Nephron progenitor cell (in vitro differentiated cells): Measurements from ENCODE around the gene F8.

ENCODE experiments used
- DNase-seq: peaks from one replicate; pipeline ENCODE4 v3.0.0; 2021
- H3K27ac Mint-ChIP-seq: 2 replicates; pipeline ENCODE4 v1.8.0; 2021; ENCODE audit warnings: mild to moderate bottlenecking, moderate library complexity, mixed read lengths
- H3K27me3 Mint-ChIP-seq: 2 replicates; pipeline ENCODE4 v1.8.0; 2021; ENCODE audit warnings: mild to moderate bottlenecking, low read depth, mixed read lengths; ENCODE audit not compliant: poor library complexity
- H3K36me3 Mint-ChIP-seq: 2 replicates; pipeline ENCODE4 v1.8.0; 2021; ENCODE audit warnings: low read depth, mixed read lengths
- H3K4me1 Mint-ChIP-seq: 2 replicates; pipeline ENCODE4 v1.8.0; 2021; ENCODE audit warnings: mixed read lengths
- H3K4me3 Mint-ChIP-seq: 2 replicates; pipeline ENCODE4 v1.8.0; 2021; ENCODE audit warnings: mild to moderate bottlenecking, moderate library complexity, mixed read lengths
- H3K9me3 Mint-ChIP-seq: 2 replicates; pipeline ENCODE4 v1.8.0; 2021; ENCODE audit warnings: mild to moderate bottlenecking, moderate library complexity, mixed read lengths
- TF ChIP-seq, protein P1 (sequence below): fragments of 200-600 bp; sonication (generic); IDR thresholded peaks from 2 replicates; pipeline ENCODE4 v1.5.0; 2021; ENCODE audit warnings: antibody characterized with exemption

F8 gene

DNA sequence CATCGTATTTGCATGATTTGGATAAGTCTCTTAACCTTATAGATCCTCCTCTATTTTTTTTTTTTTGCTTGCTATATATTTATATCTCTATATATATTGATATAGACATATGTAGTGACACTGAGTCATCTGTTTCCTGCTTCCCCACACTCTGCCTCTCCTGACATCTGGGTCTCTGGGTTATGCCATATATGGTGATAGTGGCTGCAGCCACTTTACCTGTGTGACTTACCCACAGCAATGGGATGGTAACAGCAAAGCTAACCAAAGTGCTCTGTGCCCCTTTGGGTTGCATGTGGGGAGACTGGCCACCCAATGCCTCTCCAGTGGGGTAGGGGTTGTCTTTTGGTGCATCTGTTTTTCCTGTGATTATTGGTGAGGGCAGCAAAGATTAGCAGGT lies 33.9 kb upstream of the F8 start:
- H3K36me3 Mint-ChIP-seq, result peaks cover 8% of the 10 kb centered on the region
- TF ChIP-seq, protein P1, sequence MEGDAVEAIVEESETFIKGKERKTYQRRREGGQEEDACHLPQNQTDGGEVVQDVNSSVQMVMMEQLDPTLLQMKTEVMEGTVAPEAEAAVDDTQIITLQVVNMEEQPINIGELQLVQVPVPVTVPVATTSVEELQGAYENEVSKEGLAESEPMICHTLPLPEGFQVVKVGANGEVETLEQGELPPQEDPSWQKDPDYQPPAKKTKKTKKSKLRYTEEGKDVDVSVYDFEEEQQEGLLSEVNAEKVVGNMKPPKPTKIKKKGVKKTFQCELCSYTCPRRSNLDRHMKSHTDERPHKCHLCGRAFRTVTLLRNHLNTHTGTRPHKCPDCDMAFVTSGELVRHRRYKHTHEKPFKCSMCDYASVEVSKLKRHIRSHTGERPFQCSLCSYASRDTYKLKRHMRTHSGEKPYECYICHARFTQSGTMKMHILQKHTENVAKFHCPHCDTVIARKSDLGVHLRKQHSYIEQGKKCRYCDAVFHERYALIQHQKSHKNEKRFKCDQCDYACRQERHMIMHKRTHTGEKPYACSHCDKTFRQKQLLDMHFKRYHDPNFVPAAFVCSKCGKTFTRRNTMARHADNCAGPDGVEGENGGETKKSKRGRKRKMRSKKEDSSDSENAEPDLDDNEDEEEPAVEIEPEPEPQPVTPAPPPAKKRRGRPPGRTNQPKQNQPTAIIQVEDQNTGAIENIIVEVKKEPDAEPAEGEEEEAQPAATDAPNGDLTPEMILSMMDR, result no peak
- no peaks in the 10 kb centered on the region for H3K27me3 Mint-ChIP-seq
- H3K9me3 Mint-ChIP-seq, result peaks cover 13% of the 10 kb centered on the region
- H3K4me1 Mint-ChIP-seq, result peaks cover 8% of the 10 kb centered on the region
- no peak for DNase-seq
- H3K4me3 Mint-ChIP-seq, result no peak overlapping the region
- H3K27ac Mint-ChIP-seq, result no peak overlapping the region

DNA sequence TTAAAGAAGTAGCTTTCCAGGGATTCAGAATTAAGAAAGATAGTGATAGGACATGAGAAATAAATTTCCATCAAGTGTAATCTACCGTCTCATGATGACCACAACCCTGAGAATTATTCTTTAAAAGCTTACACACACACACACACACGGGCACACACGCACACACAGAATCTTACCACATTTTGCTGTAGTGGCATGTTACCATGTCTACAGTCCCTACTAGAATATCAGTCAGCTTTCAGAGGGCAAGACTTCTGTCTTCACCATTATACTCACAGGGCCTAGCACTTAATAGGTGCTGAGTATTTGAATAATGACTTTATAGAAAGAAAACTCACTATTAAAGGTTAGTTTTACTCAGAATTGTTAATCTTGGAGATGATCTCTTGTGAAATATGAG lies 33.0 kb upstream of the F8 start:
- H3K36me3 Mint-ChIP-seq, result peaks cover 8% of the 10 kb centered on the region
- no peak overlapping the region for H3K4me3 Mint-ChIP-seq
- peaks cover 8% of the 10 kb centered on the region for H3K4me1 Mint-ChIP-seq
- H3K27ac Mint-ChIP-seq, result no peak overlapping the region
- DNase-seq, result no peak
- TF ChIP-seq, protein P1, result no peak
- no peaks in the 10 kb centered on the region for H3K27me3 Mint-ChIP-seq
- peaks cover 16% of the 10 kb centered on the region for H3K9me3 Mint-ChIP-seq

DNA sequence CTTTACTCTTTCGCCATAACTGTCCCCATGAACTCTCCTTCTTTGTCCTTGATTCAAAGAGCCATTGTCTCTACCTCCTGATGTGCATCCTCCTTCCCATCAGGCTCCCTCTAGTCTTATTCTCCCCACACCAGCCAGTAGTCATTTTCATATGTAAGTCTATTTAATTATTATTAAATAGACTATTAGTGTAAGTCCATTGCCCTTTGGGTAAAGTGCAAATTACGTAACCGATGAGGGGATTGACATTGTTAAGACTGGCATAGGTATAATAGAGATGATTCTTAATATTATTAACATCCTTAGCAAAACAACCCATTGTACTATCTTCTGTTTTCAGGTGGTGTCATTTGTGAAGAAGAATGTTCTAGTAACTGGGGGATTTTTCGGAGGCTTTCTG lies 31.7 kb upstream of the F8 start:
- Mint-ChIP-seq H3K4me3 (no peak overlapping the region), H3K9me3 (peaks cover 24% of the 10 kb centered on the region), H3K27ac (no peak overlapping the region), H3K27me3 (no peaks in the 10 kb centered on the region), H3K4me1 (peaks cover 8% of the 10 kb centered on the region), H3K36me3 (peaks cover 12% of the 10 kb centered on the region)
- DNase-seq, result no peak
- TF ChIP-seq, protein P1, result no peak

DNA sequence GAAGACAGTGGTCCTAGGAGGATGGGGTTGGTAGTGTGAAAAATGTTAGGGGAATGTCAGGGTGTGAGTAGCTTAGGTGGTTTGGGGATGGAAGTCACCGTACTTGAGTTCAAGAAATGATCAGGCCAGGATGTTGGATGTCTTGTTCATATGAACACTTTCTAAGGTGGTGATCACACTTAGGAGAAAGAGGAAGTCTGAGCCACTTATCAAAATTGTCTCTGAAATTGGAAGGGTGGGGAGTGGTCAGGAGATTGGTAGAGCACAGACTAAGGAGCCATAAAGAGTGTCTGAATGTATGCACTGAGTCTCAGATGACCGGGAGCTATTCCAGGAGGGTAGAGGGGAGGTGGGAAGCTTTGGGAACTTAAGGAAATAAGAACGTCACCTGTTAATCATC lies 31.1 kb upstream of the F8 start:
- Mint-ChIP-seq H3K27me3 (peaks cover 2% of the 10 kb centered on the region), H3K36me3 (peaks cover 12% of the 10 kb centered on the region), H3K9me3 (peaks cover 28% of the 10 kb centered on the region), H3K4me3 (no peak overlapping the region), H3K4me1 (peaks cover 12% of the 10 kb centered on the region), H3K27ac (no peak overlapping the region)
- no peak for DNase-seq
- TF ChIP-seq, protein P1, result no peak

DNA sequence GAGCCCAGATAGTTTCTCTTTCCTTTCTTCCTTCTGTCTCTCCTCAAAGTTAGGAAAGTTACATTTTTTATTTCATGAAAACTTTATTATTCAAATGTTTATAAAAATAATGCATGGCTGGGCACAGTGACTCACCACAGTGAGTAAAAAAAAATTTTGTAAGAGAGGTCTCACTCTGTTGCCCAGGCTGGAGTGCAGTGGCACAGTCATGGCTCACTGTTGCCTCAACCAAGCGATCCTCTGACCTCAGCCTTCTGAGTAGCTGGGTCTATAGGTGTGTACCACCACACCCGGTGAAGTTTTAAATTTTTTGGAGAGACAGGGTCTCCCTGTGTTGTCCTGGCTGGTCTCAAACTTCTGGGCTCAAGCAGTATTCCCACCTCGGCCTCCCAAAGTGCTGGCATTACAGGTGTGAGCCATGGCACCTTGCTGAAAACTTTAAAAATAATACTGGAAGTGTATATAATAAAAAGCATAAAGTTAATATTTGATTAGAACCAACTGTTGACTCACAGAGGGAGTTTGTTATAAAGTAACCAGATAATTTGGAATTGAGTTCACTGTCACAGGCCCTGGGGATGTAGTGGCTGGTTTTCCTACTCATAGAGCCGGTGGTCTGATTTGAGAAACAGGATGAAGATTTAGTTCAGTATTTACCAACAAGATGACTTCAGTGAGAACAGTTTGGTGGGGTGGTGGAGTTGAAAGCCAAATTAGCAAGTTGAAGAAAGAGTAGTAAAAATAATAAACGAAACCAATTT lies 30.4 kb upstream of the F8 start:
- Mint-ChIP-seq H3K4me1 (peaks cover 12% of the 10 kb centered on the region), H3K4me3 (no peak overlapping the region), H3K27me3 (peaks cover 2% of the 10 kb centered on the region), H3K9me3 (peaks cover 32% of the 10 kb centered on the region), H3K36me3 (peaks cover 14% of the 10 kb centered on the region), H3K27ac (no peak overlapping the region)
- TF ChIP-seq, protein P1, result no peak
- DNase-seq, result no peak
